GM19455 (cell line): ENCODE measurements around the gene KDM1A.

Experiments
- ATAC-seq: cut with Tn5 transposase; IDR thresholded peaks from one replicate; pipeline ENCODE4 v1.9.1; 2021; ENCODE audit not compliant: unreplicated experiment

KDM1A gene

GRCh38 chr1:23129846-23130245 is 110.6 kb downstream of the KDM1A start:
- no peak for ATAC-seq

DNA sequence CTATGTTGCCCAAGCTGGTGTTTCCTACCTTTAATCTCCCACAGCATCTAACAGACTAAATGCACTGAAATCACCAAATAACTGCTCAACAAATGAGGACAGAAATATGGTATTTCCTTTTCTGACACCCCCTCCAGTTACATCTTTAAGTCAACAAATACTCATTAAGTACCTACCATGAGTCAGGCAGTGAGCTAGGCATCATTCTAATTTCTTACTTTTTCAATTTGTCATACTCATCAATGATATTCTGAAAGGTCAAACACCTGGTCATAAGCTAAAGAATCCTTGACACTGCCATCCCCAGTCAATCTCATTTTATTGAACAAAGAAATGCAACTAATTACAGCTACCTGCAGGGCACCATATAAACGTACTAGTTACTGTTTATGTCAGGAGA is 112.8 kb downstream of the KDM1A start:
- no peak for ATAC-seq
